B cell (primary cell): ENCODE measurements around the gene URGCP.

Source experiments
- EZH2 ChIP-seq: IDR thresholded peaks from 2 replicates; pipeline ENCODE4 v1.6.1; 2012; ENCODE audit warnings: borderline replicate concordance, low read depth, mild to moderate bottlenecking, moderate library complexity, low read length; ENCODE audit not compliant: insufficient read depth, poor library complexity, severe bottlenecking
- TF ChIP-seq, protein P1 (sequence below): fragments of 200-600 bp; IDR thresholded peaks from one replicate; pipeline ENCODE4 v1.8.0; 2022; ENCODE audit warnings: antibody characterized with exemption, mild to moderate bottlenecking

DNA sequence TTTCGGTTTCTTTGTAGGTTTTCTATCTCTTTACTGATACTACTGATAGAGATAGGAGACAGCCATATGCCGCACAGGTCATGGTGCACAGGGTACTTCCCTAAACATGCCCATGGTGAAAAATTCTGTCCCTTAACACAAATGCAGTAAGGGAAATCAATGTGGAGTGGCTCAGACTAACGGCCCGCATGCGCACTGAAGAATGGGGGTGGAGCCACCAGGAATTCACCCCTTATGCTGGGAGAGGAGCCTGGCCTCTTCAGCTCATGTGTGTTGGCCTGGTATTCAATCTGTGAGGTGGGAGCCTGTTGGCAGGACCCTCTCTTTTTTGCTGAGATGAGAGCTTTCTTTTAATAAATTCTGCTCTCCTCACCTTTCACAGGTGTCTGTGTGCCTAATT lies 8.4 kb upstream of the URGCP start:
- TF ChIP-seq EZH2: no peak
- TF ChIP-seq, protein P1, sequence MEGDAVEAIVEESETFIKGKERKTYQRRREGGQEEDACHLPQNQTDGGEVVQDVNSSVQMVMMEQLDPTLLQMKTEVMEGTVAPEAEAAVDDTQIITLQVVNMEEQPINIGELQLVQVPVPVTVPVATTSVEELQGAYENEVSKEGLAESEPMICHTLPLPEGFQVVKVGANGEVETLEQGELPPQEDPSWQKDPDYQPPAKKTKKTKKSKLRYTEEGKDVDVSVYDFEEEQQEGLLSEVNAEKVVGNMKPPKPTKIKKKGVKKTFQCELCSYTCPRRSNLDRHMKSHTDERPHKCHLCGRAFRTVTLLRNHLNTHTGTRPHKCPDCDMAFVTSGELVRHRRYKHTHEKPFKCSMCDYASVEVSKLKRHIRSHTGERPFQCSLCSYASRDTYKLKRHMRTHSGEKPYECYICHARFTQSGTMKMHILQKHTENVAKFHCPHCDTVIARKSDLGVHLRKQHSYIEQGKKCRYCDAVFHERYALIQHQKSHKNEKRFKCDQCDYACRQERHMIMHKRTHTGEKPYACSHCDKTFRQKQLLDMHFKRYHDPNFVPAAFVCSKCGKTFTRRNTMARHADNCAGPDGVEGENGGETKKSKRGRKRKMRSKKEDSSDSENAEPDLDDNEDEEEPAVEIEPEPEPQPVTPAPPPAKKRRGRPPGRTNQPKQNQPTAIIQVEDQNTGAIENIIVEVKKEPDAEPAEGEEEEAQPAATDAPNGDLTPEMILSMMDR: no peak
